Naive thymus-derived CD4-positive, alpha-beta T cell (primary cell): ENCODE results near the gene SCO1. TPM values are rescaled to one million over a fixed set of nuclear protein-coding genes. Genes with fewer than 3 reads are reported as not detected.

Experiments
- ATAC-seq: fragments of 150-1000 bp; cut with Tn5 transposase; 2 replicates; pipeline ENCODE4 v1.10.0; 2021; ENCODE audit warnings: mild to moderate bottlenecking, moderate library complexity
- CTCF ChIA-PET: fragments of 350-600 bp; sonication (Branson Sonifier 250); formaldehyde crosslinking; loops from one replicate; lab custom pipeline; 2021; ENCODE audit warnings: antibody characterized with exemption; lab: Charles Lee
- POLR2A ChIA-PET: fragments of 350-600 bp; sonication (Branson Sonifier 250); formaldehyde crosslinking; loops from one replicate; lab custom pipeline; 2021; ENCODE audit warnings: antibody characterized with exemption, inconsistent platforms; lab: Charles Lee
- DNase-seq, 9 donors: peaks; one replicate each; pipeline versions ENCODE4 v3.0.0 to v3.0.0-alpha.2; 2020 to 2022; ENCODE audit warnings: mixed read lengths in 1 of 9
- H3K27ac ChIP-seq: one replicate; pipeline ENCODE4 v1.7.0; 2013; ENCODE audit warnings: mild to moderate bottlenecking, low read depth, low read length, moderate library complexity
- H3K27me3 ChIP-seq, 2 donors: one replicate each; pipeline ENCODE4 v1.7.0; 2013; ENCODE audit warnings: low read length in 2 of 2, mild to moderate bottlenecking in 2 of 2, moderate library complexity in 2 of 2; ENCODE audit not compliant: control insufficient read depth in 2 of 2, insufficient read depth in 2 of 2
- H3K36me3 ChIP-seq, 3 experiments: 1 replicate in 2 of 3; 2 replicates in 1 of 3; pipeline ENCODE4 v1.7.0; 2013; ENCODE audit warnings: low read length in 3 of 3, mild to moderate bottlenecking in 3 of 3, moderate library complexity in 1 of 3; ENCODE audit not compliant: insufficient read depth in 3 of 3, control insufficient read depth in 2 of 3
- H3K4me1 ChIP-seq, 2 donors: one replicate each; pipeline ENCODE4 v1.7.0; 2013; ENCODE audit warnings: low read length in 2 of 2, mild to moderate bottlenecking in 2 of 2, moderate library complexity in 1 of 2; ENCODE audit not compliant: control insufficient read depth in 2 of 2, insufficient read depth in 2 of 2
- H3K4me3 ChIP-seq: 2 replicates; pipeline ENCODE4 v1.7.0; 2013; ENCODE audit warnings: mild to moderate bottlenecking, low read length
- H3K9me3 ChIP-seq, 3 experiments: 1 replicate in 2 of 3; 2 replicates in 1 of 3; pipeline ENCODE4 v1.7.0; 2013; ENCODE audit warnings: low read length in 3 of 3; ENCODE audit not compliant: control insufficient read depth in 2 of 3
- H3K27ac Mint-ChIP-seq, 9 donors: one replicate each; pipeline ENCODE4 v1.8.0; 2020 to 2022; ENCODE audit warnings: mixed read lengths in 9 of 9, mild to moderate bottlenecking in 8 of 9, moderate library complexity in 5 of 9, inconsistent platforms in 2 of 9
- H3K27me3 Mint-ChIP-seq, 5 donors: one replicate each; pipeline ENCODE4 v1.8.0; 2021 to 2022; ENCODE audit warnings: mixed read lengths in 5 of 5, mild to moderate bottlenecking in 1 of 5
- H3K36me3 Mint-ChIP-seq, 5 donors: one replicate each; pipeline ENCODE4 v1.8.0; 2020 to 2022; ENCODE audit warnings: mixed read lengths in 5 of 5, mild to moderate bottlenecking in 3 of 5, inconsistent platforms in 1 of 5
- H3K4me1 Mint-ChIP-seq, 7 donors: one replicate each; pipeline ENCODE4 v1.8.0; 2020 to 2022; ENCODE audit warnings: mixed read lengths in 7 of 7, mild to moderate bottlenecking in 3 of 7, inconsistent platforms in 1 of 7
- H3K4me3 Mint-ChIP-seq, 10 donors: one replicate each; pipeline ENCODE4 v1.8.0; 2020 to 2022; ENCODE audit warnings: mild to moderate bottlenecking in 10 of 10, mixed read lengths in 10 of 10, moderate library complexity in 6 of 10, inconsistent platforms in 2 of 10
- H3K9me3 Mint-ChIP-seq, 11 donors: one replicate each; pipeline ENCODE4 v1.8.0; 2020 to 2022; ENCODE audit warnings: mixed read lengths in 11 of 11, mild to moderate bottlenecking in 4 of 11, inconsistent platforms in 1 of 11, moderate library complexity in 1 of 11
- intact Hi-C, 2 donors: fragments of 100-400 bp; cut with micrococcal nuclease; formaldehyde crosslinking; loops; one replicate each; pipeline ENCODE4 v1.15.1; 2023
- polyA plus RNA-seq, 2 donors: library from polyadenylated mRNA; unstranded; fragments of 300-500 nt; fragmentation: Illumina TruSeq; gene quantifications; one replicate each; pipeline ENCODE4 v1.2.3, GENCODE V29; 2021
- total RNA-seq, 6 experiments: library from RNA in 5 of 6; stranded (reverse) in 5 of 6; gene quantifications; 1 replicate in 5 of 6; 2 replicates in 1 of 6; pipeline ENCODE4 v1.2.3 and lab custom pipeline; 2021 to 2026

Gene SCO1
- total and polyA plus RNA-seq, 7 experiments from 2014 or later: 13.6 to 29.2 (median 17.5) TPM

DNA sequence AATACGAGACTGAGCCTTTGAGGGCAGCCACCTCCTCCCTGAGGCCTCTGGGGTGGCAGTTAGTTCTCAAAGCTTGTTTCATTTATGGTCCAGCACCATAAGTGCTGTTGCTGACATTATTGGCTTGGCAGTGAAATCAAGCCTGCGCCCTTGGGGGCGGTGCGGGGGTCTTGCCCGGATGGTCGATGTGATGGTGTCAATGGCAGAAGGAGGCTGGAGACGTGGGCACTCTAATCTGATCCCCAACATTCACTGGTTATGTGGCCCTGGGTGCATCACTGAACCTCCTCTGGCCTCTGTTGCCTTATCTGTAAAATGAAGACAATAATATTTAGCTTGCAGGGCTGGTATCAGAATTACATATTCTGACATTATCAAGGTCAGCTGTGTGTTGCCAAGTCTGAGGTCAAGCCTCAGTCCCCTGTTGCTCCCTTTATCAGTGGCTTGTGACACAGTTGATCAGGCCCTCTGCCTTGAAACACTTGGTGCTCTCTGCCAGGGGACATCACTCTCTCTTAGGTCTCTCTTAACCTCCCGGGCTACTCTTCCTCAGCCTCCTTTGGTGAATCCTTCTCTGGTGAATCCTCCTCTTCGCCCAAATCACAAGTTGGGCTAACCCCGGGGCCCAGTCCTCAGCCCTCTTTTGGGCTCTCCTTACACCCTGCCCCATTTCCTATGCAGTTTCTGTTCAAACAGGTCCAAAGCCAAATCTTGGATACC is 44.2 kb upstream of the SCO1 start:
- intact Hi-C loops: no loop called here
- Mint-ChIP-seq H3K36me3 (no peaks in the 10 kb centered on the region), H3K4me1 (peaks cover 9 to 46% (median 38%) of the 10 kb centered on the region in 7 donors), H3K9me3 (peaks cover 0 to 1% (median 0%) of the 10 kb centered on the region in 11 donors), H3K27ac (peak overlapping the region in 4 of 9 donors; percentile 5 to 53 (median 28)), H3K4me3 (no peak overlapping the region), H3K27me3 (peaks cover 0 to 19% (median 0%) of the 10 kb centered on the region in 5 donors)
- peaks cover 0 to 26% of the 10 kb centered on the region in 2 donors for H3K4me1 ChIP-seq
- H3K4me3 ChIP-seq: no peak overlapping the region
- no peaks in the 10 kb centered on the region for H3K27me3 ChIP-seq
- ChIA-PET POLR2A (interaction anchor here (0.9 to 1.0 kb wide), 2 partner anchors 21 to 38 kb away, joined by 4 to 6 read pairs; no protein-coding TSS in a partner anchor), CTCF (interaction anchor here (1.2 kb wide), 1 partner anchor 33 kb away, joined by 5 read pairs; no protein-coding TSS in a partner anchor)
- no peaks in the 10 kb centered on the region for H3K9me3 ChIP-seq
- DNase-seq (no peak), ATAC-seq (no peak)
- H3K36me3 ChIP-seq: no peaks in the 10 kb centered on the region
- no peak overlapping the region for H3K27ac ChIP-seq

DNA sequence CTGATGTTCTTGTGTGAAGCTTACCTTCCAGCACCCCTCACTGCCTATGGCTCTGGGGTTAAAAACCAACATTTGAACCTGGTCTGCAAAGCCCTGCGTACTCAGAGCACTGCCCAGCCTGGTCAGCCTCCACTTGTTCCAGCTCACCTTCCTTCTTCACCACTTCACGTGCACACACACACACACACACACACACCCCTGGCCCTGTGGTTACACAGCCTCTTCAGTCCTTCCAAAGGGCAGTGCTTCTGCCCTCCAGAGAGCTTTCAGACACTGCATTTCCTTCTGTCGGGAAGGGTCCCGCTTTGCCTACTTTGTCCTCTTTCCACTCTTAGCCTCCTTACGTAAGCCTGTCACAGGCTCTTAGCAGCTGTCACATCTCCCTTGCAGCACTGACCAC is 42.1 kb upstream of the SCO1 start:
- intact Hi-C loops: no loop called here
- ChIA-PET POLR2A (no interaction called here), CTCF (interaction anchor here (1.0 kb wide), 1 partner anchor 106 kb away, joined by 3 read pairs; no protein-coding TSS in a partner anchor)
- peaks cover 0 to 3% (median 0%) of the 10 kb centered on the region in 5 donors for H3K36me3 Mint-ChIP-seq
- Histone ChIP-seq H3K27me3 (no peaks in the 10 kb centered on the region), H3K27ac (no peak overlapping the region), H3K4me1 (peaks cover 0 to 14% of the 10 kb centered on the region in 2 donors), H3K36me3 (no peaks in the 10 kb centered on the region), H3K4me3 (no peak overlapping the region), H3K9me3 (no peaks in the 10 kb centered on the region)
- no peak for DNase-seq
- H3K27ac Mint-ChIP-seq: peak overlapping the region in 2 of 9 donors; percentile 21 to 41
- H3K9me3 Mint-ChIP-seq: peaks cover 0 to 1% (median 0%) of the 10 kb centered on the region in 11 donors
- peaks cover 5 to 40% (median 25%) of the 10 kb centered on the region in 7 donors for H3K4me1 Mint-ChIP-seq
- no peak for ATAC-seq
- no peak overlapping the region for H3K4me3 Mint-ChIP-seq
- H3K27me3 Mint-ChIP-seq: peaks cover 0 to 16% (median 0%) of the 10 kb centered on the region in 5 donors

DNA sequence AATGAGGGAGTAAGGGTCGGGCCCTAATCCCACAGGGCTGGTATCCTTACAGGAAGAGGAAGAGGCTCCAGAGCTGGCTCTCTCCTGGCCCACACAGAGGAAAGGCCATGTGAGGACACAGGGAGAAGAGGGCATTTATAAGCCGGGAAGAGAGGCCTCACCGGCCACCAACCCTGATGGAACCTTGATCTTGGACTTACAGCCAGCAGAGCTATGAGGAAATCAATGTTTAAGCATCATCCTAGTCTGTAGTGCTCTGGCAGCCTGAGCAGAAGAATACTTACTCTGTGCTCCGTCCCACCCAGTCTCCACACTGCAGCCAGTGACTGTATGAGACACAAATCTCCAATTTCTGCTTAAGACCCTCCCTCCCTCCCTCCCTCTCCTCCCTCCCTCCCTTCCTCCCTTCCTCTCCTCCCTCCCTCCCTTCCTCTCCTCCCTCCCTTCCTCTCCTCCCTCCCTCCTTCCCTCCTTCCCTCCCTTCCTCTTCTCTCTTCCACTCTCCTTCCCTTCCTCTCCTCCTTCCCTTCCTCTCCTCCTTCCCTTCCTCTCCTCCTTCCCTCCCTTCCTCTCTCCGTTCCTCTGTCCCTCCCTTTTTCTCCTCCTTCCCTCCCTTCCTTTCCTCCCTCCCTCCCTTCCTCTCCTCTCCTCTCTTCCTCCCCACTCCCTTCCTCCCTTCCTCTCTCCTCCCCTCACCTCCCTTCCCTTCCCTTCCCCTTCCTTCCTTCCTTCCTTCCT is 41.4 kb upstream of the SCO1 start:
- intact Hi-C loops: no loop called here
- no peak for DNase-seq
- Histone ChIP-seq H3K9me3 (no peaks in the 10 kb centered on the region), H3K4me3 (no peak overlapping the region), H3K27me3 (no peaks in the 10 kb centered on the region), H3K4me1 (peaks cover 0 to 9% of the 10 kb centered on the region in 2 donors), H3K36me3 (no peaks in the 10 kb centered on the region), H3K27ac (no peak overlapping the region)
- H3K27me3 Mint-ChIP-seq: peaks cover 0 to 13% (median 0%) of the 10 kb centered on the region in 5 donors
- ChIA-PET CTCF (interaction anchor here (1.0 kb wide), 1 partner anchor 106 kb away, joined by 3 read pairs; no protein-coding TSS in a partner anchor), POLR2A (no interaction called here)
- no peak overlapping the region for H3K4me3 Mint-ChIP-seq
- no peak for ATAC-seq
- peaks cover 0 to 4% (median 0%) of the 10 kb centered on the region in 5 donors for H3K36me3 Mint-ChIP-seq
- H3K27ac Mint-ChIP-seq: peak overlapping the region in 1 of 9 donors; percentile 41
- peaks cover 2 to 33% (median 18%) of the 10 kb centered on the region in 7 donors for H3K4me1 Mint-ChIP-seq
- H3K9me3 Mint-ChIP-seq: peaks cover 0 to 1% (median 0%) of the 10 kb centered on the region in 11 donors

DNA sequence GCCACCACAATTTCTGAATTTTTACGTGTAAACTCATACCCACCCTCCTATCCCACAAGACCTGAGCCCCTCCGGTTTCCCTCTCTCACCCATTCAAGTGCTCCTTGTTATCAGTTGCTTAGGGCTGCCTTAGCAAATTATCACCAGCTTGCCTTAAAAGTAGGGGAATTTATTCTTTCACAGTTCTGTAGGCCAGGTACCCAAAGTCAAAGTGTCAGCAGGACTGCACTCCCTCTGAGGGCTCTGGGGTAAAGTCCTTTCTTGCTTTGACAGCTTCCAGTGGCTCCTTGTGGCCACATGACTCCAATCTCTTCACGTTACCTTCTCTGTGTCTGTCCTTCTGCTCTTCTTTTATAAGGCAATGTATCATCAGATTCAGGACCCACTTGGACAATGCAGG is 40.4 kb upstream of the SCO1 start:
- Mint-ChIP-seq H3K36me3 (peaks cover 0 to 4% (median 0%) of the 10 kb centered on the region in 5 donors), H3K27ac (peak overlapping the region in 3 of 9 donors; percentile 66 to 85 (median 77)), H3K4me3 (no peak overlapping the region), H3K27me3 (peaks cover 0 to 13% (median 0%) of the 10 kb centered on the region in 5 donors), H3K9me3 (peaks cover 0 to 1% (median 0%) of the 10 kb centered on the region in 11 donors), H3K4me1 (peaks cover 2 to 28% (median 13%) of the 10 kb centered on the region in 7 donors)
- no peak for DNase-seq
- no peaks in the 10 kb centered on the region for H3K36me3 ChIP-seq
- no peaks in the 10 kb centered on the region for H3K27me3 ChIP-seq
- intact Hi-C loops: loop anchor here (1.0 to 2.0 kb wide), 2 partner anchors 91 to 108 kb away; no protein-coding TSS in a partner anchor
- CTCF ChIA-PET: interaction anchor here (0.8 to 2.7 kb wide), 8 partner anchors 9 to 111 kb away, joined by 3 to 35 read pairs (median 4); no protein-coding TSS in a partner anchor
- no peaks in the 10 kb centered on the region for H3K9me3 ChIP-seq
- H3K4me3 ChIP-seq: no peak overlapping the region
- POLR2A ChIA-PET: interaction anchor here (0.9 to 1.4 kb wide), 5 partner anchors 23 to 107 kb away, joined by 3 to 4 read pairs (median 4); no protein-coding TSS in a partner anchor
- no peak for ATAC-seq
- peaks cover 0 to 9% of the 10 kb centered on the region in 2 donors for H3K4me1 ChIP-seq
- H3K27ac ChIP-seq: no peak overlapping the region

DNA sequence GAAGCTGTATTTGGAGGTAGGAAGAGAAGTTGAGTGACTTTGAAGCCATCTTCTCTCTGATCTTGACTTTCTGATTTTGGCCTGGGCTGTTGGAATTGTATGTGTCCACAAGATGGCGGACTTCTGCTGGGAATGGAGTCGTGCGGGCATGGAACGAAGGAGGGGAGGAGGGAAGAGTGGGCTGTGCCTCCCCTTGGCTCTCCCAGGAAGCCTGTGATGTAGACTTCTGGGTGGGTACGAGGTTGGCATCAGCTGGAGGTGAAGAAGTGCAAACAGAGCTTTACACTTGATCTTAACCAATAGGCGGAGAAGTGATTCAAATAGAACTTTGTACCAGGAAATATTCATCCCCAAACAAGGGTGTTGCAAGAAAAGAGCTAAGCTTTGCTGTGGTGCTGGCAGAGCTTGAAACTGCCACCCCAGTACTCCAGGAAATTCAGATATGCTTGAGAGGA is 39.9 kb upstream of the SCO1 start:
- peaks cover 0 to 9% of the 10 kb centered on the region in 2 donors for H3K4me1 ChIP-seq
- peak; percentile 71 for ATAC-seq
- Mint-ChIP-seq H3K36me3 (peaks cover 0 to 4% (median 0%) of the 10 kb centered on the region in 5 donors), H3K27me3 (peaks cover 0 to 10% (median 0%) of the 10 kb centered on the region in 5 donors), H3K9me3 (no peaks in the 10 kb centered on the region), H3K27ac (peak overlapping the region in 7 of 9 donors; percentile 34 to 85 (median 66)), H3K4me3 (peak overlapping the region in 8 of 10 donors; percentile 5 to 57 (median 39)), H3K4me1 (peaks cover 2 to 28% (median 13%) of the 10 kb centered on the region in 7 donors)
- DNase-seq: peak in 6 of 9 donors; percentile 21 to 58 (median 46)
- ChIA-PET POLR2A (interaction anchor here (0.9 to 1.4 kb wide), 5 partner anchors 23 to 107 kb away, joined by 3 to 4 read pairs (median 4); no protein-coding TSS in a partner anchor), CTCF (interaction anchor here (0.8 to 2.7 kb wide), 13 partner anchors 10 to 112 kb away, joined by 3 to 35 read pairs (median 4); partner anchors contain the start of gene PIRT)
- H3K36me3 ChIP-seq: no peaks in the 10 kb centered on the region
- H3K4me3 ChIP-seq: no peak overlapping the region
- H3K27ac ChIP-seq: no peak overlapping the region
- H3K9me3 ChIP-seq: no peaks in the 10 kb centered on the region
- H3K27me3 ChIP-seq: no peaks in the 10 kb centered on the region
- intact Hi-C loops: loop anchor here (1.0 to 2.0 kb wide), 2 partner anchors 90 to 108 kb away; no protein-coding TSS in a partner anchor

DNA sequence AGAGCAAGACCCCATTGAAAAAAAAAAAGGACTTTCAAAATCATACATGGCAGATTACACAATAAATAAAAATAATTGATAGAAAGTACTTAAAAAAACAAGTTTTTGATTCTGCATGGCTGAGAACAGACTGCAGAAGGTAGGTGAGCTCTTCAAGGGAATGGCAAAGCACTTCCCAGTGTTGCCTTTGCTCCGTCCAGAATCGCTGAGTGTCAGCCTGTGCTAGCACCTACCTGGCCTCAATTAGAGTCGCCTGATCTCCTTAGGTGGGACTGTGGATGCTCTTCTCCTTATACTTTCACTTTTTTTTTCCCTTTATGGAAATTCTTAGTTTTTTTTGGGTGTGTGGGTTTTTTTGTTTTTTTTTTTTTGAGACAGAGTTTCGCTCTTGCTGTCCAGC is 38.5 kb upstream of the SCO1 start:
- peaks cover 4 to 35% (median 18%) of the 10 kb centered on the region in 7 donors for H3K4me1 Mint-ChIP-seq
- no peak overlapping the region for H3K27ac Mint-ChIP-seq
- intact Hi-C loops: loop anchor here in 1 of 2 donors (2.0 kb wide), 1 partner anchor 89 kb away; no protein-coding TSS in a partner anchor
- ChIA-PET CTCF (interaction anchor here (1.4 to 2.7 kb wide), 3 partner anchors 55 to 109 kb away, joined by 3 to 35 read pairs (median 6); no protein-coding TSS in a partner anchor), POLR2A (no interaction called here)
- no peak overlapping the region for H3K4me3 Mint-ChIP-seq
- H3K9me3 Mint-ChIP-seq: no peaks in the 10 kb centered on the region
- no peaks in the 10 kb centered on the region for H3K27me3 ChIP-seq
- H3K27me3 Mint-ChIP-seq: peaks cover 0 to 7% (median 0%) of the 10 kb centered on the region in 5 donors
- ATAC-seq: no peak
- no peak for DNase-seq
- H3K4me3 ChIP-seq: no peak overlapping the region
- no peak overlapping the region for H3K27ac ChIP-seq
- H3K36me3 Mint-ChIP-seq: peaks cover 0 to 4% (median 0%) of the 10 kb centered on the region in 5 donors
- H3K4me1 ChIP-seq: peaks cover 0 to 9% of the 10 kb centered on the region in 2 donors
- no peaks in the 10 kb centered on the region for H3K9me3 ChIP-seq
- no peaks in the 10 kb centered on the region for H3K36me3 ChIP-seq
